NCI-H2227 (cell line): Measurements from ENCODE around the gene NUP93.
"Not testable (repeated sequence)": the region's sequence is repeated elsewhere in the genome, so short reads cannot be mapped to it uniquely, and the experiment has no call there.

Experiments used
- DNase-seq: peaks from one replicate; lab custom pipeline; 2025; ENCODE audit not compliant: unreplicated experiment; lab: John Stamatoyannopoulos, UW

The NUP93 gene

DNA sequence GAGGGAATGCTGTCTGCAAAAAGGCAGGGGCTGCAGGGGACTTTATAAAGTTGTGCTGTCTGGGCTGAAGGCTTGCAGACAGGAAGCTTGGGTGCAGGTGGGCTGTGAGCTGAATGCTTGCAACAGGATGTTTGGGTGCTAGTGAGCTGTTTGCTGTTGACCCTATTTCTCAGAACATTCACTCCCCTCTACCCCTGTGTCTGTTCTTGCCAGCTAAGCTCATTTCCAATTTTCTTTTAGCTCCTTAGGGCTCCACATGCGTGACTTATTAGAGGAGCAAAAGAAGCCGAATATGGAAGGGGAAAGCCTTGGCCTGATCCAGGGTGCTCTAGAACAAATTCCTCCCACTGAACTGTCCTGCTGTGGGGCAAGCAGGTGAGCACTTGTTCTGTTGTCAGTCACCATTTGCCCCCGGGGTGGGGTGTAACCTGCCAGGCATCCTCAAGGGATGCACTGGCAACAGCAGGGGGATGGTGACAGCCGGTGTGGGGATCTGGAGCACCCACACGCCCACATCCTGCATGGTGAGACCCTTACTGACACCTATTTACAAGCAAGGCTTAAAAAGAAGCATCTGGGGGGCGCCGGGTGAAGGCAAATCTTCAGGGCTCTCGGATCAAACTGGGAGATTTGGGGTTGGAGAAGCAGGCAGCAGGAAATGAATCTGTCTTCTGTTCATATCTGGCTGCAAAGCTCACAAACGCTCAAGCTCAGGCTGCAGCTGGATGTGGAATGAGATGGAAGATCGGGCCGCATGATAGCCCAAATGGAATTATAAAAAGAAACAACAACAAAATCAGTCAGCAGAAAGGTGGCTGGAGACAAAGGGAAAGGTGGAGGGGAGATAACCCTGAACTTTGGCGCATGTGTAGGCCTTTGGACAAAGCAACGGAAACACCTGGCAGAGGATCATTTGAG lies 21.1 kb upstream of the NUP93 start:
- DNase-seq, result no peak

DNA sequence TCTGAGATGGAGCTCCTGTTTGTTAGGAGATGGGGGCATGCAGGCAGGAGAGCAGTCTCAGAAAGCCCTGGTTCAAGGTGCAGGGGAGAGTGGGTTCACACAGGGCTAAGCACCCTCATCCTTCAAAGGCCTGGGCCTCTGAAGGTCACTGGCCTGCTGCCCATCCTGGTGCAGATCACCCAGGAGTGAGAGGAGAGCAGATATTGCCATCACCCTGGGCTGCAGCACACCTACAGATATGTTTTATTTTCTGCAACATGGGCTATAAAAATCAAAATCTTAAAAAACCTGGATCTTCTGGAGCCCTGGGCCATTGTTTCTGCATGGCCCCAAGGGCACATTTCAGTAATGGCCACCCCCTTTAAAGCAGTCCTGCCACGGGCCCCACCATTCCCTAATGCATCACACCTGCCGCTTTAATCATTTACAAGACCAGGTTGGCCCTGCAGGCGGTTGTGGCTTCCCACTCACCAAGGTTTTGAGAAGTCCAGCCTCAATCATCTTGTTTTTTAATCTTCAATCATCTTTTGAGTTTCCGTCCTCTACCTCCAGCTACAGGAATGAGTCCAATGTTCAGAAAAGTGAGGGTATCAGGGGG lies 20.4 kb upstream of the NUP93 start:
- no peak for DNase-seq

DNA sequence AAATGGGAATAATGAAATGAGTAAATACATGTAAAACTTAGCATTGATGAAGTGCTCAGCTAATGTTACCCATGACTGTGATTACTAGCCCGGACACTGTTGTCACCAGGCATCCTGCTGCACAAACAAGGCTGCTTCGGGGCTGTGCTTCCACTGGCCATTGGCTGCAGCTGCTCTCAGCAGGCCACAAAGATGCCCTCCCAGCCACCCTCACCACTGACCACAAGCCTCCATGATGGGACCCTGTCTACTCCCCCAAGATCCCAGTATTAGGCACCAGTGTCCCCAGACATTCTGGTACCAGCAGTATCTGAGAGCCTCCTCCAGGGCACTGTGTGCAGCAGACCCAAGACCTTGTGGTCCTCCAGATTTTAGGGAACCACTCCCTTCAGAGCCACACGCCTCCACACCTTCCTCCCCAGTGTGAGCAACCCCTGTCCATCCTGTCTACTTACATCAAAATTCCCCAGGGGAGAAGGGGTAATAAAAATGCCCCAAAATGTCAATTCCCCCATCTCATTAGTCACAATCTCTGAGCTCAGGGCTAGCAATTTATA lies 19.7 kb upstream of the NUP93 start:
- DNase-seq, result no peak

DNA sequence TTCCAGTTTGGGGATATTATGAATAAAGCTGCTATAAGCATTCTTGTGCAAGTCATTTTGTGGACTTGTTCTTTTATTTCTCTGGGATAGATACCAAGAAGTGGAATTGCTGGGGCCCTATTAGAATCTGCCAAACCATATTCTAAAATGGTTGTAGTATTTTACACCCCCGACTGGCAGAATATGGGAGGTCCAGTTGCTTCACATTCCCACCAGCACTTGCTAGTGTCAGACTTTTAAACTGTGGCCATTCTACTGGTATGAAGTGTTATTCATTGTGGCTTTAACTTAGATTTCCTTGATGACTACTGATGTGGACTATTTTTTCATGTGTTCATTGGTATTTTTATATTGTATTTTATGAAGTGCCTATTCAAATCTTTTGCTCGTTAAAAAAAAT lies 18.1 kb upstream of the NUP93 start:
- no peak for DNase-seq

DNA sequence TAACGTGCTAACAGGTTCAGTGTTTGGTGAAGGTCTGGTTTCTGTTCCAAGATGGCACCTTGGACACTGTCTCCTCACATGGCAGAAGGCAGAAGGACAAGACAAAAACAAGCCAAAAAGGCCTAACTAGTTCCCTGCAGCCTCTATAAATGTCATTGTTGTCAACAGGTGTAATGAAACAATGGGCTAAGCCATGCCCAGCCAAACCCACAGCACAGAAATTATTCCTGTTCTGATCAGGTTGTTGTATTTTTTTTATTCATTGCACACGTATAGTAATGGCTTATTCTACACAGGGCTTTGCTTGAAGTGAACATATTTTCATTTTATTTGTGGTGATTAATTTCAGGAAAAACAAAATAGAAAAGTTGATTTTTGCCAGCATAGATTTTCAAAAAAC lies 16.1 kb upstream of the NUP93 start:
- DNase-seq, result no peak

DNA sequence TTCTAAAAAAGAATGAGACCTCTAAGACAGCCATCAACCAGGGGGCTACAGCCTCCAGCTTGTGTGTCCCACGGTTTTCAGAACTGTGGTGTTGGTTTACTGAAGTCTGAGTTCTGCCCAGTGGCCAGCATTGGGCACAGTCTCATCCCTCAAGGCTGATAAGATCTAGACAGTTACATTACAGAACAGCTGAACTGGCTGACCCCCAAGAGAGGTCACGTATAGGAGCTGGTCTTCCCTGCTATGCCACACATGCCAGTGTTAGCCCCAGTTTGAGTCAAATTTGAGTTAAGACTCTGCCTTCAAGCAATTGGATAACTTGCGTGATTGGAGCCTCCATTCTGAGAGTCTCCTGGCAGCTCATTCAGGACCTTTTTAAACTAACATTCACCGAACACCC lies 14.8 kb upstream of the NUP93 start:
- no peak for DNase-seq

DNA sequence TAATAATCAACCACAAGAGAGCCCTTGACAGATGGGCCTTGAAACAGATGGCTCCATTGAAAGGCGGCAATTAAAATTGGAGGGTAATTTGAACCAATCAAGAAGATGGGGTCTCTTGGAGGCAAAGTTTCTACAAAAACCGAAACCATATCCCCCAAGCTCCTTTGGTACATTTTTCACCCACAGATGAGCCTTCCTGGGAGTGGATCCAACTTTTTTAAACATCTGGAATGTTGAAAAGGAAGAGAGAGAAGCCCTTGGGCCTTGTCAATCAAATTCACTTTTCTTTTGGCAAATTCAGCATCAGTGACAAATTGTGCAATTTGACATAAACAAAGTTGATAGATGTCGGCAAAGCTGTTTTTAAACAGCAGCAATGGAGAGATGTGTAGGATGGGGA lies 13.2 kb upstream of the NUP93 start:
- no peak for DNase-seq

DNA sequence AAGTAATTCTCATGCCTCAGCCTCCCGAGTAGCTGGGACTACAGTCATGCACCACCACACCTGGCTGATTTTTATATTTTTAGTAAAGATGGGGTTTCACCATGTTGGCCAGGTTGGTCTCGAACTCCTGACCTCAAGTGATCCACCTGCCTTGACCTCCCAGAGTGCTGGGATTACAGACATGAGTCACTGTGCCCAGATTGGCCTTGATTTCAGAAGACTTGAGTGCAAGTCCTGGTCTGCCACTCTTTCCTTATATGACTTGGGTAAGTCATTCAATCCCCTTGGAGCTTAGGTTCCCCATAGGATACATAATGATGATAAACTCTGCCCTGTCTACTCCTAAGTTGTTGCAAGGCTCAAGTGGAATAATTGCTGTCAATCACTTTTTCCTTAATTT lies 12.4 kb upstream of the NUP93 start:
- DNase-seq, result not testable (repeated sequence)

DNA sequence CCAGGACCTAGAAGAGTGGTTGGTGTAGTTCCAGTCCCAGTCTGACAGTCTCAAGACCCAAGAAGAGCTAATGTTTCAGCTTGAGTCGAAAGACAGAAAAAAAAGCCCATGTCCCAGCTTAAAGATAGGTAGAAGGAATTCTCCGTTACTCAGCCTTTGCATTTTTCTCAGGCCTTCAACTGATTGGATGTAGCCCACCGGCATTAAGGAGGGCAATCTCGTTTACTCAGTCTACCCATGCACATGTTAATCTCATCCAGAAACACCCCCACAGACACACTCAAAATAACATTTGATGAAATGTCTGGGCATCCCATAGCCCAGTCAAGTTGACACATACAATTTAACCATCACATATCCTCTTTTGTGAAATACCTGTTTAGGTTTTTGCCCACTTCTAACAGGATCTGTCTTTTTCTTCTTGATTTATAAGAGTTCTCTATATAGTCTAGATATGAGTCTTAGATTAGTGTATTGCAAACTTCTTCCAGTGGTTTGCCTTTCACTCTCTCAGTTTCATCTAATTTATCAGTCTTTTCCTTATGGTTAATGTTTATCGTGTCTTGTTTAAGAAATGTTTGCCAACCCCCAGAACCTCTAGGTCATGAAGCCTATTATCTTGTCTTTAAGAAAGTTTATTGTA lies 7.6 kb upstream of the NUP93 start:
- DNase-seq, result no peak

DNA sequence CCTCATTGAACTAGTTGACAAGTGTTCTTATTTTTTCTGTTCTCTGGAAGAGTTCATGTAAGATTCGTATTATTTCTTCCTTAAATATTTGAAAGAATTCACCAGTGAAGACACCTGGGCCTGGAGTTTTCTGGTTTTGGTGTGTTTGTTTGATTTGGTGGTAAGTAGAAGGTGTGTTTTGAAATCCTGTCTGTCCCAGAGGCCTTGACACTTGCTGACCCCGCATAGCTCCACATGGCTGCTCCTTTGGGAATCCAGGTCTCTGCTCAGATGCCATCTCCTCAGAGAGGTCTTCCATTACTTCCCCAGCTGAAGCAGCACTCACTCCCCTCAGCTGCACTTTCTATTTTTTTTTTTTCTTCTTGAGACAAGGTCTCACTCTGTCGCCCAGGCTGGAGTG lies 5.7 kb upstream of the NUP93 start:
- no peak for DNase-seq

DNA sequence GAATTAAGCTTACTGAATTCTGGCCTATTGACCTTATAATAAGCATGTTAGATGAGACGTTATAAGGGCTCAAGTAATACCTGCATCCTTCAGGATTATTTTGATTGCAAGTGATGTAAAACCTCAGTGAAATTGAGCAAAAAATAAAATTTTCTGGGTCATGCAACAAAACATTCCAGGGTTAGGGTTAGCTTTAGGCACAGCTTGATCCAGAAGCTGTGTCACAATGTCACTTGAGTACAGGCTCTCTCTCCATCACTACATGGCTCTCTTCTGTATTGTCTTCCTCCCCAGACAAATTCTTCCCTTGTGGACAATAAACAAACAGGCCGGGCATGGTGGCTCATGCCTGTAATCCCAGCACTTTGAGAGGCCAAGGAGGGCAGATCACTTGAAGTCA lies 3.6 kb upstream of the NUP93 start:
- no peak for DNase-seq

DNA sequence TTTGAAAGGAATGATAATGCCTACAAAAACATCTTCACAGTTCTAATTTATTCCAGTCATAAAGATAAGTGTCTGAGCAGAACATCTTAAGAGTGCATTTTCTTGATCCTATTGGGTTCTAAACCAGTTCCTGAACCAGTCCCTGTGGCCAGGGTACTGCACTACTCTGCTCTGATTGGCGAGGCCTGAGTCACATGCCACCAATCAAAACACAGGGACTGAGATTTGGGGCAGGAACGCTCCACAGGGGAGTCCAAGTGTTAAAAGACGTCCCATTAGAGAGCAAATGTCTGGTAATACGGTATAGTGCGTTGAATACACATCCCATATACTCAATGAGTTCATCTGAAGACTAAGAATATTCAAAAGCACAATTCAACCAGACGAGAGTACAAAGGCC lies 3.0 kb upstream of the NUP93 start:
- DNase-seq, result no peak

DNA sequence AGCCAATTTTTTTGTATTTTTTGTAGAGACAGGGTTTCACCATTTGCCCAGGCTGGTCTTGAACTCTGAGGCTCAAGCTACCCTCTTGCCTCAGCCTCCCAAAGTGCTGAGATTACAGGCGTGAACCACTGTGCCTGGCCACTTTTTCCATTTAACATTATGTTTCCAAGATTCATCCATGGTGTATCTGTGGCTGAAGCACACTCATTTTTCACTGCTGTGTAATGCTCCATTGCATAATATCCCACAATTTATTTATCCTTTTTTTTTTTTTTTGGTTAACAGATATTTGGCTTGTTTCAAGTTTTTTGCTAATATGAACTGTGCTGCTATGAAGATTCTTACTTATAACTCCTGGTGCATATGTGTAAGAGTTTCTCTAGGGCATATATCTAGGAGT lies 1.9 kb upstream of the NUP93 start:
- DNase-seq, result no peak

DNA sequence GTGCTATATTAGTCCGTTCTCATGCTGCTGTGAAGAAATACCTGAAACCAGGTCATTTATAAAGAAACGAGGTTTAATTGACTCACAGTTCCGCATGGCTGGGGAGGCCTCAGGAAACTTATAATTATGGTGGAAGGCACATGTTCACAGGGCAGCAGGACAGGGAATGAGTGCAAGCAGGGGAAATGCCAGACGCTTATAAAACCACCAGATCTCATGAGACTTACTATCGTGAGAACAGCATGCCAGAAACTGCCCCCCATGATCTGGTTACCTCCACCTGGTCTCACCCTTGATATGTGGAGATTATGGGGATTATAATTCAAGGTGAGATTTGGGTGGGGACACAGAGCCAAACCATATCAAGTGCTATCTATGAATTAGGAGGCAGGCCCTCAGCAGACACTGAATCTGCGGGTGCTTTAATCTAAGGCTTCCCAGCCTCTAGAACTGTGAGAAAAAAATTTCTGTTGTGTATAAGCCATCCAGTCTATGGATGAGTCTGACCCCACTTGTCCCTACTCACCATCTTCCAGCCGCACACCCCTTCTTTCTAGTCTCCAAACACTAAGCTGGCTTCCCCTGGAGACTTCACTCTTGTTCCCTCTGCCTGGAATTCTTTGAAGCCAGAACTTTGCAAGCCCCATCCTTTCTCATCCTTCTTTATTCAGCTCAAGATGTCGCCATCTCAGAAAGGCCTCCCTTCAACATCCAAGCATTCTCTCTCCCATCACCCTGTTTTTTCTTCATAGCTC lies 772 bp upstream of the NUP93 start:
- no peak for DNase-seq

DNA sequence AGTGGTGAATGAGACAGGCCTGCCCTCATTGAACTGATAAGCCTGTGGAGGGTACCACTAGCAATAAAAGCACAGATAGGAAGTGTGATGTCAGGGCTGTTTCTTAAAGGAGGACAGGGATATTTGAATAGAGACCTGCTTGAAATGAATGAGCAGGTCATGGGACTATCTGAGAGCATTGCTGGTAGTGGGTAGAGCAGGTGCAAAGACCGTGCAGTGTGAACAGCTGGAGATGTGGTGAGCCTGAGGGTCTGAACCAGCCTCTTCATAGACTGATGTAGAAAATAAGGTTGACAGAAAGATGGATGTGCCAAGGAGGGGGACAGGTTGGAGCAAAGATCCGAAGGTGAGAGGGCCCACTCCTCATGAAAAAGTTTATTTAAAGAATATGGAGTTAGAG lies 2.4 kb downstream of the NUP93 start:
- DNase-seq, result no peak

DNA sequence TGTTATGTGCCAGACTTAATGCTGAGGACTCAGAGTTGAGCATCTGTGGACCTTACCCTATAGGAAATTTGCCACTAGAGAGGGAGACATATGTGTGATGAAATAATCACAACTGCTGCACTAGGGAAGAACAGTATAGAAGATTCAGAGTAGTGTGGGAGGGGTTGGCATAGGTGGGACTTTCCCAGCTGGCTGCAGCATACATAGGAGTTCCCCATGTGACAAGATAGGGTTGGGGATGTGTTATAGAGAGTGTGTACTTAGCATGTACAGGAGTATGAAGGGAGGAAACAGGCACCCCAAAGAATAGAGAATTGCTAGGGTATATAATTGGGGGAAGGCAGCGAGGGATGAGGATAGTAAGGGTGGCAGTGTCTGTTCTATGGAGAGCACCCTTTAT lies 2.9 kb downstream of the NUP93 start:
- DNase-seq, result no peak

DNA sequence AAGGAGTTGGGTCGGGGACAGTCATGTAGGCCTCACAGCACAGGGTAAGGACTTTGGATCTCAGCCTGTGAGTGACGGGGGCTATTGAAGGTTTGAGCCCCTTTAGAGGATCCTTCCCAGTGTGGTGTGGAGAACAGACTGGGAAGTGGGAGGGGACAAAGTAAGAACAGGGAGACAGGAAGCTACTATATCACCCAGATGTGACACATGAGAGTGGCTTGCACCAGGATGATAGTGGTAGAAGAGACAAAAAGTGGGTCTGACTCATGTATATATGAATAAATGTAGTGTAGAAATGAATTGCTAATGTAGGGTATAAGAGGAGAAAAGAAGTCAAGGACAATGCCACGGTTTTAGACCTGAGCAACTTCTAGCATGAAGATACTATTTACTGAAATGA lies 4.5 kb downstream of the NUP93 start:
- no peak for DNase-seq

DNA sequence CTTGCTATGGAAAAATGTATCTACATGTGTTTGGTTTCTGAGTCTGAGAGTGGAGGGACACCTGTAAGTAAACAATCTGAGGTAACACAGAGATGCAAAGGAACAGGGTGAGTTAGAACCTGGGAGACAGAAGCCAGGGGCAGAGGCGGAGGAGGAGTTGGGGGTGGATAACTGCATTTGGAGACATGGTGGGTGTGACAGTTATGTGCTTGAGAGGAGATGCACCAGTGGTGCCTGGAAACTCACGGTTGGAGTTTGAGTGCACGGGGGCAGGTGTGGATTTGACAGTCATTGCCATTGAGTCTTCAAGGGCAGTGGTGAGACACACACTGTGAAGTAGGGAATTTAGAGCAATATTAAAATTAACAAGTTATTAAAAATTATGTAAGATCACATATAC lies 6.5 kb downstream of the NUP93 start:
- DNase-seq, result no peak

DNA sequence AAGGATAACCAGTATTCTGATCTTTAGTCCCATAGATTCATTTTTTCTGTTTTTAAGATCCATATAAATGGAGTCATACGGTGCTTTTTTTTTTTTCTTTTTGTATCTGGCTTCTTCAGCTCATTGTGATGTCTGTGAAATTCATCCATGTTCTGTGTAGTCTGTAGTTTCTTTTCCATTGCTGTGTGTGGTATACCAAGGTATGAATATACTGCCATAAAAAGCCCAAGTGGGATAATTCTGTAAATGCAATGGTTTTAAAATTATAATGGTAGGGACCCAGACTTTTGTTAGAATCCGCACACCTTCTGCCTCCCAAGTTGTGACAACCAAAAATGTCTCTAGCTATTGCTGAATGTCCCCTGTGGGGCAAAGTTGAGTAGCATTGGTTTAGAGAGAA lies 7.6 kb downstream of the NUP93 start:
- no peak for DNase-seq

DNA sequence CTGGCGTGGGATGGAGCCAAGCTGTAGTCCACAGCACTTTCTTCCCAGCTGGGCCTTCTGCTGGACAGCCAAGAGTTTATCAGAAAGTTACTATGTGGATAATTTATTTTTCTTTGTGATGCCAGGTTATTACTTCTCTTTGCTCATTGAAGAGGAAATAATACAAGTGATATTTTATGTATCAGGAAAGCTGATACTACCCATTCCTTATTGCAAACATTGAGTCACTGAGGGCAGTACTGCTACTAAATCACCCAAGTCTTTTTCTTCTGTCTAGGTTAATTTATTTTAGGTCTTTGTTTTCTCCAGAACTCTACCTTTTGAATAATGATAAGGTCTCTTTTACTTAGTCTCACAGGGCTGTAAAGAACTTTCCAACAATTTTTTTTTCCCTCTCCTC lies 8.3 kb downstream of the NUP93 start:
- no peak for DNase-seq

DNA sequence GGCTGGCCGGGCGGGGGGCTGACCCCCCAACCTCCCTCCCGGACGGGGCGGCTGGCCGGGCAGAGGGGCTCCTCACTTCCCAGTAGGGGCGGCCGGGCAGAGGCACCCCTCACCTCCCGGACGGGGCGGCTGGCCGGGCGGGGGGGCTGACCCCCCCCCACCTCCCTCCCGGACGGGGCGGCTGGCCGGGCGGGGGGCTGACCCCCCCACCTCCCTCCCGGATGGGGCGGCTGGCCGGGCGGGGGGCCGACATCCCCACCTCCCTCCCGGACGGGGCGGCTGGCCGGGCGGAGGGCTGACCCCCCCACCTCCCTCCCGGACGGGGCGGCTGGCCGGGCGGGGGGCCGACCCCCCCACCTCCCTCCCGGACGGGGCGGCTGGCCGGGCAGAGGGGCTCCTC lies 9.4 kb downstream of the NUP93 start:
- not testable (repeated sequence) for DNase-seq
